AG08396 (cell line): Measurements from ENCODE around the gene IFI6.
"Not testable (repeated sequence)": the region's sequence is repeated elsewhere in the genome, so short reads cannot be mapped to it uniquely, and the experiment has no call there.

Experiments used
- DNase-seq: peaks from one replicate; pipeline ENCODE4 v3.0.0; 2012; ENCODE audit warnings: low spot score, mixed read lengths

IFI6 gene, protein sequence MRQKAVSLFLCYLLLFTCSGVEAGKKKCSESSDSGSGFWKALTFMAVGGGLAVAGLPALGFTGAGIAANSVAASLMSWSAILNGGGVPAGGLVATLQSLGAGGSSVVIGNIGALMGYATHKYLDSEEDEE

DNA sequence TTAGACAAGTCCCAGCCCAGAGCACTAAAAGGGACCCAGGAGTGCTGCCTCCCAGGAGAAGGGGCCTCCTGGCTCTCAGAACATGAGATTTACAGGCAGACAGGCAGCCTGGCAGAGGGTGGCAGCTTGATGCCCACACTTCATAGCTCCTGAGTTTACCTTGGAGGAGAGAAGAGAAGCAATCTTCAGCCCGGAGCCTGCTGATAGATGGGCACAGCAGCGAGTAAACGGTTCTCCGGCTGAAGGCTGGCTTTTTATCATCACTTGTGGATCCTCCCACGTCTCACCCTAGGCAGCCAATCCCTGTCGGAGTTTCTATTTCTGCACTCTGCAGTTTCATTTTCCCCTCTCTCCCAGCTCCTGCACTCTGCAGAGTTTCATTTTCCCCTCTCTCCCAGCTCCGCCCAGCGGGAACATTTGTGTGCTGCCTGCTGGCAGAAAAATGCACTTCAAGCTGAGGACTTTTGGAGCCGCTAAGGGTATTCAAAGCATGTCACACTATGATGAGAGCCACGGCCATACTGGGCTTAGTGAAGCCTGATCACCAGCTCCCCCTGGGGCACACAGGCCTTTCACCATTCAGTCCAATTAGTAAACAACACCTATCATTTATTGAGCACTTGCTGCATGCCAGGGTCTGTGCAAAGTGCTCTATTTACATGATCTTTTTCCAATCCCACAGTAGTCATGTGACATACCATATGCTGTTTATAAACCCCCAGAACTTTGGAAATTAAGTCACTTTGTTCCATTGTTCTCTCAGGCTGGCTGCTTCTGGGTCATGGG lies at the start of gene IFI6:
Gene IFI6, minus strand, starts transcription at position 229 of the 786 bp plus-strand sequence. CDS start 2,878 bp downstream, outside the sequence.
- DNase-seq: peak; percentile 94

DNA sequence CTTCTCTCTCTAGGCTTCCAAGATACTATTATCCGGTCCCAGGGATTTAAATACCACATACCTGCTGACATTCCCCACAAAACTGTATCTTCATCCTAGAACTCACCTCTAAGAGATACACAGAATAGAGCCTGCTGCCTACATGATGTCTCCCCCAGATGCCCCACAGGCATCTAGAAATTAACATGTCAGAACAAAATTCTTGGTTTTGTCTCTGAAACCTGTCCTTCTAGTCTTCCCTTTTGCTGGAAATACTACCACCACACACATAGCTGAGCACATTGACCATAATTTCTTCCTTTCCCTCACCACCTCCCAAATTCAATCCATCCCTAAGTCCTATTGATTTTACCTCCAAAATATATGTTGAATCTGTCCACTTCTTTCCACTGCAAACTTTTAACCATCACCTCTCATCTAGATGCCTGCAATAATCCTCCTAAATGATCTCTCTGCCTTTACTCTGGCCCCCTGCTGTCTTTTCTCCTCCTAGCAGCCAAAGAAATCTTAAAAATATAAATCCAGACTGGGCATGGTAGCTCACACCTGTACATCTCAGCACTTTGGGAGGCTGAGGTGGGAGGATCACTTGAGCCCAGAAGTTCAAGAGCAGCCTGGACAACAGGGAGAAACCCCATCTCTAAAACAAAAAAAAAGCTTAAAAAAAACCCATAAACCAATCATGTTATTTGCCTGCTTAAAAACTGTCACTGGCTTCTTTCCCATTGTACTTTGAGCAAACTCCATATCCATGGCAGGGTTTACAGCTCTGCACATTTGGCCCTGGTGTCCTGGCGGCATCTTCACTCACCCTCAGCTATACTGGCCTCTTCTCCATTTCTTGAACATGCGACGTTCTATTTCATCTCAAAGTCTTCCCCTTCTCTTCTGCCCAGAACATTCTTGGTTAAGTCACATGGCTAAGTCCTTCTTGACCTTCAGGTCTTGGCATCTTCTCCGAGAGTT lies 47.6 kb upstream of the IFI6 start:
- DNase-seq: peak; percentile 18

DNA sequence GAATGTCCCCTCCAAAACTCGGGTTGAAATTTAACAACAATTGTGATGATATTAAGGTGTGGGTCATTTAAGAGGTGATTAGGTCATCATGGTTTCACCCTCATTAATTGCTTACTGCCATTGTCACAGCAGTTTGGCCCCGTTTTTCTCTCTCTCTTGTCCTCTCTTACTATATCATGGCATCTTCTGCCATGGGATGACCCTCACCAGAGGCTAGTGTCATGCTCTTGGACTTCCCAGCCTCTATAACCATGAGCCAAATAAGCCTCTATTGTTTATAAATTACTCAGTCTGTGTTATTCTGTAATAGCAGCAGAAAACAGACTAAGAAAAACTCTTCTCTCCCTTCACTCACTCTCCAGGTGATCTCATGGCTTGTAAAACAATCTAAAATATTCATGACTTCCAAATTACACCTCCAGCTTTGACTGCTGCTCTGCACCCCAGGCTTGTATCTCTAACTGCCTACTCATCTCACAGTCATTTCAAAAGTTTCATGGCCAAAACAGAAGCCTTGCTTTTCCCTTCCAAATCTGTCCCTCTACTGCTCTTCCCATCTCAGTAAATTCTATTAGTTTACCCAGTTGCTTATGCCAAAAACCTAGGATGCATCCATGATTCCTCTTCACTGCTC lies 44.4 kb upstream of the IFI6 start:
- no peak for DNase-seq

DNA sequence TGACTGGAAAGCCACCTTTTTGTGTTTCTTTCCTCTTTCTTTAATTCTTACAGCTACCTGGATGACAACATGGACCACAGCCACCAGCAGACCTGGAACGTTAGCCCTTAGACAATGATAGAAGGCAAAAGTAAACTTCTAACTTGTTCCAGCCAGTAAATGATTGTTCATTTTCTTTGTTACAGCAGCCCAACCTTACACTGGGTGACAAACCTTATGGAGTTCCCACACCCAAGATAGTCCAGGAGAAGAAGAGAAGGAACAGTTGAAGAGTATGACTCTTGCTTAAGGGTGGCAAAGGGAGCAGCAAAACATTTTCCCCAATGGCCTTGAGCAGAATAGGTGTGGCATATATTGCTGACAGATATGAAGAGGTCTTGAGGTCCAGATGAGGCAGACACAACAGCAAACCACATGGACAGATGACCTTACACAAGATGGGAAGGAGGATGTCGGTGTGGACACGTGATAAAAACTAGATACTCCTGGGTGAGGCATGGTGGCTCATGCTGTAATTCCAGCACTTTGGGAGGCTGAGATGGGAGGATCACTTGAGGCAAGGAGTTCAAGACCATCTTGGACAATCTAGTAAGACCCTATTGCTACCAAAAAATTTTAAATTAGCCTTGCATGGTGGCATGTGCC lies 42.0 kb upstream of the IFI6 start:
- DNase-seq: no peak

DNA sequence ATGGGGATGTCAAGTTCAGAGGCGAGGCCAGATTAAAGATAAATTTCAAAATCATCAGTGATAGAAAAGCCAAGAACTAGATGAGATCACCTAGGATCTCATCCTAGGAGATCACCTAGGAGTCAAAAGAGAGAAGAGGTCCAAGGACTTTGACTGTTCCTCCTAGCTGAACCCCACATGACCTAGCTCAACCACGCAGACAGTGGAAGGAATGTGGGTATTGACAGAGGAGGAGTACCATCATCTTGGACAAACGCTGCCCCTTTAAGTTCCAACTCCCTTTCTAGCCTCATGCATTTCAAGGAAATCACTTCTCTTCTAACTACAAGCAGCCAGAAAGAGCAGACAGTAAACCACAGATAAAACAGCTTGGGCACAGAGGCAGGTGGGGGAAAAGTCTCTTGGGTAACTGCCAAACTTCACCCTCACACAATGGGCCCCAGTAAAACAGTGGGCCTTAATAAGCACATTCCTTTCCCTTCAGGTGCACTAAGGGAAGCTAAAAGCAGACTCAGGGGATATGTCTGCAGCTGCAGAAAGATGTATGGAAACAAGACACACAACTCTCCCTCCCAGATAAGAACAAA lies 41.2 kb upstream of the IFI6 start:
- no peak for DNase-seq

DNA sequence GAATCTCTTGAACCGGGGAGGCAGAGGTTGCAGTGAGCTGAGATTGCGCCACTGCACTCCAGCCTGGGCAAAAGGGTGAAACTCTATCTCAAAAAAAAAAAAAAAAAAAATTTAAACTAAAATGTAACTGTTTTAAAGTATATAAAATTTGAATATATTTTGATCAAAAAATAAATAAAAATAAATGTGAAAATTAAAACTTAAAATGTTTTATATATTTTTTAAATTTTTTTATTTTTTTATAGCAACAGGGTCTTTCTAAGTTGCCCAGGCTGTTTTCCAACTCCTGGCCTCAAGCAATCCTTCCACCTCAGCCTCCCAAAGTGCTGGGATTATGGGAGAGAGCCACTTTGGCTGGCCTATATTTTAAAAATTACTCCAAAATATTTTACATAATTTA lies 38.6 kb upstream of the IFI6 start:
- DNase-seq: no peak

DNA sequence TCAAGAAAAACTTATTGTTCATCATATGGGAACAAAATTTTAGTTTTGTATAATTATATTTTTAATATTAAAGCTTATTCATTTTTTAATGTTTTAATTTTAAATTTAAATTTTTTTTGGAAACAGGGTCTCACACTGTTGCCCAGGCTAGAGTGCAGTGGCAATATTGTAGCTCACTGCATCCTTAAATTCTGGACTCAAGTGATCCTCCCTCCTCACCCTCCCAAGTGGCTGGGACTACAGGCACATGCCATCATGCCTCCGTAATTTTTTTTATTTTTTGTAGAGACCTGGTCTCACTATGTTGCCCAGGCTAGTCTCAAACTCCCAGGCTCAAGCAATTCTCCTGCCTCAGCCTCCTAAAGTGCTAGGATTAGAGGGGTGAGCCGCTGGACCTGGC lies 33.6 kb upstream of the IFI6 start:
- no peak for DNase-seq

DNA sequence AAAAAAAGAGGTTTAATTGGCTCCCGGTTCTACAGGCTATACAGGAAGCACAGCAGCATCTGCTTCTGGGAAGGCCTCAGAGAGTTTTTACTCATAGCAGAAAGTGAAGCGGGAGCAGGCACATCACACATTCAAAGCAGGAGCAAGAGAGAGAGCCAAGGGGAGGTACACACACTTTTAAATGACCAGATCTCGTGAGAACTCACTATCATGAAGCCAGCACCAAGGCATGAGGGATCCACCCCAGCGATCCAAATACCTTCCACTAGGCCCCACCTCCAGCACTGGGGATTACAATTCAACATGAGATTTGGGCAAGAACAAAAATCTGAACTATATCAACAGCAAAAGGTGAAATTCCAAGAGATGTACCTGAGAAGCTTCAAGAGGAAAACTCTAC lies 33.0 kb upstream of the IFI6 start:
- no peak for DNase-seq

DNA sequence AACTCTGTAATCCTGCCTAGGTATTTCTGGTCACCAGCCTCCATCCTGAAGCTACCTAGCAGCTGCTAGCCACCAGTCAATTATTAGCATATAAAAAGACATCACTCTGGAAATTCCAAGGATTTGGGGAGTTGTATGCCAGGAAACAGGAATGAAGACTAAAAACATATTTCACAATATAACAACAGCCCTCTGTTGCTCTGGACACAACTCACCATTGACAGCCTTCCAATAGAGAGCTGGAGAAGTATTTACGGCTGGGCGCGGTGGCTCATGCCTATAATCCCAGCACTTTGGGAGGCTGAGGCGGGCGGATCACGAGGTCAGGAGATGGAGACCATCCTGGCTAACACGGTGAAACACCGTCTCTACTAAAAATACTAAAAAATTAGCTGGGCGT lies 24.8 kb upstream of the IFI6 start:
- DNase-seq: not testable (repeated sequence)

DNA sequence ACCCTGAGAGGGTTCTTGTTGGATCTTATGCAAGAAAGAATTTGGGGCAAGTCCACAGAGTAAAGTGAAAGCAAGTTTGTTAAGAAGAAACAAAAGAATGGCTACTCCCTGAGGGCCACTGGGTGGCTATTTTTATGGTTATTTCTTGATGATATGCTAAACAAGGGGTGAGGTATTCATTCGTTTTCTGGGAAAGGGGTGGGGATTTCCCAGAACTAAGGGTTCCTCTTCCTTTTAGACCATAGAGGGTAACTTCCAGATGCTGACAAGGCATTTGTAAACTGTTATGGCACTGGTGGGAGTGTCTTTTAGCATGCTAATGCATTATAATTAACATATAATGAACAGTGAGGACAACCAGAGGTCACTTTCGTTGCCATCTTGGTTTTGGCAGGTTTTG lies 18.2 kb upstream of the IFI6 start:
- DNase-seq: no peak

DNA sequence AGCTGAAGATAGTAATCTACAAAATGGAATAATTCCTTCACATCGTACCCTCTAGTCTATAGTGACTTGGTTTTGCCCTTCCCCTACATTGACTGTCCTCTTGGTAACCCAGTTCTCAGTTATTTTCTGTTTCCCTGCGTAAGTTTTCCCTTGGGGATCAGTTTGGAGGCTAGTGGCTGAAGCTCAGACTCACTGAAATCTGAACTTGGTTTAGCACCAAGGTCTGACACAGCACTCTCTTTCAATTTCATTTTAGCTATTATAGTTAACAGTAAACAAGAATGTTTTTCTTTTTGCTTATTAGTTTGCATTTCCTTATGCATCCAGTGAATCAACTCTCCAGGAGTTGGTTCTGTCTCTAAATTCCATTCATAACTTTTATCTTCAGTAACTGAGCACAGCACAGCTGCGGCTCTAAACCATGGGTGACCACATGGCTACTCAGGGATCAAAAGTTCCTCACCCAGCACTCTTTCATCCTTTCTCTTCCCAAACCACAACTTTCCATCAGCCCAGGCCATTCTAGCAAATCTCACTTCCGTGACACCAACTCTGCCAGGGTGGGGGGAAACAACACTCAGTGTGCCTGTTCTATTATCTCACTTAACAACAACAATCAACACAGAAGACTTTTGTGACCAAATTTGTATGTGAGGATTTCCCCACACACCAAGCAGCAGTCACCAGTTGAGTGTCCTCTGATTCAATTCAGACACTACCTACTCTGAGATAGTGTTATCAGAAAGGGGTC lies 17.6 kb upstream of the IFI6 start:
- DNase-seq: peak; percentile 62

DNA sequence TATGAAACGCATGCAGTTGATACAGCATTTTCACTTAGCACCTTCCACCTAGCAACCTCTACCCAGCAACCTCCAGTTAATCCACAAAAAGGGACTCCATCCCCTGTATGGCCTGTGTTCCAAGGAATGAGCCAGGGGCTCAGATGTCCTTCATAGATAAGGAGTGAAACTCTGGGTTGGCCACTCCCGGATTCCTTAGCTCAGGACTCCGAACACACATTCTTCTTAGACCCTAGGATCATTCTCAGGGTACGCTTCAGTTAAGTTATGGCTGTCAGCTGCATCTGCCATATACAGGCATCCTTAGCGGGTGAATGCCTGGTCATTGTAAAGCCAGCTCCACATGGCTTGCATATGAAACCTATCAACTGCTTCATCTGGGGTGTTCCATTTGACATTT lies 15.9 kb upstream of the IFI6 start:
- no peak for DNase-seq

DNA sequence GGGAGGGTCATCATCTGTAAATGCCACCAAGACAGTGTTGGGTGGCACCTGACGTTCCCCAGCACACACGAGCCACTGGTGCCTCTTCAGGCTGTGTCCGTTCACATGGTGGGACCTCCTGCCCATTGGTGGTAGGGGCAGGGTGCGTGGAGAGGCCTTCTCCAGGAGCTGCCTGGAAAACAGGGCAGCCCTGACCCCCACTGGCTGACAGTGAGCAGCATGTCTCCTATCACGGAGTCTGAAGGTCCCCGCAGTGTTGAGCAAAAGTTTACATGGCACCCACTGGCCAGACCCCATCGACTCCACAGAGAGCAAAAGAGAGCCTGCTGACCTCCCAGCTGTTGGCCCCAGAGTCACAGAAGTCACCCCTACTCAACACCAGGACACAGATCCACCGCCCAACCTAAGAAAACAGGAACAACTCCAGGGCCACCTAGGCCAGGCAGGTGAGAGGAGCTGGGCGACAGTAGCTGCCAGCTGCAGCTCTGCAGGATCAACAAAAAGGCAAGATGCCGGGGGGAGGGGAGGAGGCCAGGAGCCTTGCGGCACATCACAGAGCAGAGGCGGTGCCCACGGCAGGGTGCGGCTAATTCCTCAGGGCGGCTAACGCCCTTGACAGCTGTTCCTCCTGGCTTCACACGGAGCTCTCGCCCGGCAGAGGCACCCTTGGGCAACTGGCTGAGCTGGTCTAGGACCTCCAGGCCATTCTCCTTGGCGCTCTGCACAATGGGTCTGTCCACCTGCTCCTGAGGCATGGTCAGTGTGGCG lies 14.4 kb upstream of the IFI6 start:
- DNase-seq: no peak

DNA sequence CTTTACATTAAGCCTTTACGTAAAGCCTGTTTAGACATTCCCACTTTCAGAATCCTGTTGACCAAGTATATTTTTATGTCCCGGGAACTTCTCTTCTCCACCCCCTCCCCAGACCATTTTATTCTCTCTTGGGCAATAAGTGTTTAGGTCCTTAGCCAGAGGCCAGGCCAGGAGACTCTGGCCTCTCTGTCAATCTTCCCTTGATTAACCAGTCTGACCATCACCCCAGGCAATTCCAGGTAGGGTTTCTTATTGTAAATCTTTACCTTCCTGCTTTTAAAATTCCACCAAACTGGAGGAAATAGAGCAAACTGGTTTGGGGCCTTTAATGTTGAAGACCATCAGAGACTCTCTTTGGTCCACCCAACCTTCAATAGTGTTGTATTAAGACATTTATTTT lies 12.2 kb upstream of the IFI6 start:
- DNase-seq: no peak

DNA sequence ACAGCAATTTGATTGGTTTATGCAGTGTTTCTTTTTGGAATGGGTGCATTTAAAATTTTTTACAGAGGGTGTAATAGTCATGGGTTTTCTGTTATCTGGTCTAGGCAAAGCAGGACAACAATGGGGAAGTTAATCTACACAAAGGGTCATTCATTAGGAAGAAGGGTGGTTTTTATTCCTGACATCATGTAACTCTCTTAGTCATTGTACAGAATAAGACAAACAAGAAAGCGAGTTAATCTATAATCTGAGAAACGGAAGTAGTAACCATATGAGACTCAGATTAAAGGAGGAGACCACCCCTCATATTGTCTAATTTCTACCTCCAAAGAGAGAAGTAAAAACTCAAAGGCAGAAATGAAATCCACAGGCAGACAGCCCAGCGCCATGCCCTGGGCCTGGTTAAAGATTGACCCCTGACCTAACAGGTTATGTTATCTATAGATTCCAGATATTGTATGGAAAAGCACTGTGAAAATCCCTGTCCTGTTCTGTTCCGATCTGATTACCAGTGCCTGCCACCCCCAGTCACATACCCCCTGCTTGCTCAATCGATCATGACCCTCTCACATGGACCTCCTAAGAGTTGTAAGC lies 10.5 kb upstream of the IFI6 start:
- no peak for DNase-seq

DNA sequence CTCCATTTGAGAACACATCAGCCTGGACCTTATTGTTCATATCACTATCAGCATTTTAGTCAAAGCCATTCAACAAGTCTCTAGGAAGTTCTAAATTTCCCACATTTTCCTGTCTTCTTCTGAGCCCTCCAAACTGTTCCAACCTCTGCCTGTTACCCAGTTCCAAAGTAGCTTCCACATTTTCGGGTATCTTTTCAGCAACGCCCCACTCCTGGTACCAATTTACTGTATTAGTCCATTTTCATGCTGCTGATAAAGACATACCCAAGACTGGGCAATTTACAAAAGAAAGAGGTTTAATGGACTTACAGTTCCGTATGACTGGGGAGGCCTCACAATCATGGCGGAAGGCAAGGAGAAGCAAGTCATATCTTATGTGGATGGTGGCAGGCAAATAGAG lies 9.6 kb upstream of the IFI6 start:
- DNase-seq: not testable (repeated sequence)

DNA sequence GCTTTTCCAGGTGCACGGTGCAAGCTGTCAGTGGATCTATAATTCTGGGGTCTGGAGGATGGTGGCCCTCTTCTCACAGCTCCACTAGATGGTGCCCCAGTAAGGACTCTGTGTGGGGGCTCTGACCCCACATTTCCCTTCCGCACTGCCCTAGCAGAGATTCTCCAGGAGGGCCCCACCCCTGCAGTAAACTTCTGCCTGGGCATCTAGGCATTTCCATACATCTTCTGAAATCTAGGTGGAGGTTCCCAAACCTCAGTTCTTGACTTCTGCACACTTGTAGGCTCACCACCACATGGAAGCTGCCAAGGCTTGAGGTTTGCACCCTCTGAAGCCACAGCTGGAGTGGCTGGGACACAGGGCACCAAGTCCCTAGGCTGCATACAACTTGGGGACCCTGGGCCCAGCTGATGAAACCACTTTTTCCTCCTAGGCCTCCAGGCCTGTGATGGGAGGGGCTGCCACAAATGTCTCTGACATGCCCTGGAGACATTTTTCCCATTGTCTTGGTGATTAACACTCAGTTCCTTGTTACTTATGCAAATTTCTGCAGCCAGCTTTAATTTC lies 8.3 kb upstream of the IFI6 start:
- DNase-seq: not testable (repeated sequence)

DNA sequence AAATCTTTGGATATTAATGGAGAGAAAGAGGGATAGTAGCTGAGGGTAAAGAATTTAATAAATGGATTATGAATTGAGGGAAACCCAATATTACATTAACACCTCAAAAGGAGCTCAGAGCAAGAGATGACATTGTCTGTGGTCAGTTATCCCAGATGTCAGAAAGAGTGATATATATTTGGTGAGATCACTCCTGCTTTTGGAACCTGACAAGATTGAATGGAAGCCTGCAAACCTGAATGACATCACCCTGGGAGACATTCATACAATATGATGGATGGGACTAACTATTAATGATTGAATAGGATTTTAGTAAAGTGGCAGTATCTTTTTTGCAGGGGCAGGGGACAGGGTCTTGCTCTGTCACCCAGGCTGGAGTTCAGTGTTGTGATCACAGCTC lies 6.8 kb upstream of the IFI6 start:
- DNase-seq: no peak

DNA sequence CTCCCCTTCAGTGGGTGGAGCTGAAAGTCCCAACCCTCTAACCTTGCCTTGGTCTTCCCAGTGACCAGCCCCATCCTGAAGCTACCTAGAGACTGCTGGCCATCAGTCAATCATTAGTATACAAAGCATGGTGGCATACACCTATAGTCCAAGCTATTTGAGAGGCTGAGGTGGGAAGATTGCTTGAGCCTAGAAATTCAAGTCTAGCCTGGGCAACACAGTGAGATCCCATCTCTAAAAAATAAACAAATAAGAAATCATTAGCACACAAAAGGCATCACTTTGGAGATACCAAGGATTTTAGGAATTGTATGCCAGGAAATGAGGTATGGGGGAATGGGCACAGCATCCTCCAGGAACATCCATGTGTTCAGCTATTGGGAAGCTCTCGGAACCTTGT lies 4.4 kb upstream of the IFI6 start:
- DNase-seq: no peak
